Thyroid gland (tissue), 4 donors: ENCODE results near the gene SELENOI. TPM values are rescaled to one million over a fixed set of nuclear protein-coding genes. Genes with fewer than 3 reads are reported as not detected.
"Not testable (repeated sequence)": the region's sequence is repeated elsewhere in the genome, so short reads cannot be mapped to it uniquely, and the experiment has no call there.

Experiments
- DNase-seq, 2 donors: peaks; one replicate each; pipeline ENCODE4 v3.0.0-alpha.2; 2019
- H3K27ac ChIP-seq, 3 donors: fragments of 200-600 bp; sonication (generic); 1 replicate in 2 of 3; 2 replicates in 1 of 3; pipeline ENCODE4 v1.5.1; 2016 to 2019; ENCODE audit warnings: mild to moderate bottlenecking in 1 of 3, moderate library complexity in 1 of 3
- H3K27me3 ChIP-seq: fragments of 200-600 bp; sonication (generic); one replicate; pipeline ENCODE4 v1.5.1; 2019
- H3K36me3 ChIP-seq, 2 donors: fragments of 200-600 bp; sonication (generic); one replicate each; pipeline ENCODE4 v1.5.1; 2016 to 2019
- H3K4me1 ChIP-seq, 2 donors: fragments of 200-600 bp; sonication (generic); one replicate each; pipeline ENCODE4 v1.5.1; 2017 to 2019
- H3K4me3 ChIP-seq, 3 donors: fragments of 200-600 bp; sonication (generic); replicated peaks in 1 of 3; 1 replicate in 2 of 3; 2 replicates in 1 of 3; pipeline ENCODE4 v1.5.1; 2016; ENCODE audit warnings: mild to moderate bottlenecking in 1 of 3
- H3K9me3 ChIP-seq: fragments of 200-600 bp; sonication (generic); one replicate; pipeline ENCODE4 v1.5.1; 2017
- CTCF ChIP-seq, 6 experiments: fragments of 200-600 bp in 3 of 6; fragments of 450-650 bp in 3 of 6; sonication (generic) in 3 of 6; IDR thresholded peaks; one replicate each; pipeline ENCODE4 v1.5.1; 2016 to 2019; ENCODE audit warnings: antibody characterized with exemption in 6 of 6, mild to moderate bottlenecking in 2 of 6, inconsistent platforms in 1 of 6, moderate library complexity in 1 of 6
- POLR2A ChIP-seq, 2 donors: fragments of 450-650 bp; IDR thresholded peaks; one replicate each; pipeline ENCODE4 v1.6.1; 2017; ENCODE audit warnings: antibody characterized with exemption in 2 of 2, mild to moderate bottlenecking in 2 of 2, moderate library complexity in 1 of 2
- WGBS, 2 donors: methylation state at CpG; one replicate each; pipeline ENCODE4 v1.1.5; 2017; 5-methylcytosine and 5-hydroxymethylcytosine counted together
- intact Hi-C: fragments of 100-400 bp; cut with DNase I; formaldehyde crosslinking; loops from one replicate; pipeline ENCODE4 v1.15.1; 2023
- total RNA-seq, 4 donors: library from RNA; depleted of rRNA; stranded (reverse); fragments of >200 nt; gene quantifications; one replicate each; pipeline ENCODE4 v1.2.3, GENCODE V29; 2016

The SELENOI gene
- total RNA-seq, 4 donors from 2014 or later = 16.7 to 31.2 (median 21.8) TPM

DNA sequence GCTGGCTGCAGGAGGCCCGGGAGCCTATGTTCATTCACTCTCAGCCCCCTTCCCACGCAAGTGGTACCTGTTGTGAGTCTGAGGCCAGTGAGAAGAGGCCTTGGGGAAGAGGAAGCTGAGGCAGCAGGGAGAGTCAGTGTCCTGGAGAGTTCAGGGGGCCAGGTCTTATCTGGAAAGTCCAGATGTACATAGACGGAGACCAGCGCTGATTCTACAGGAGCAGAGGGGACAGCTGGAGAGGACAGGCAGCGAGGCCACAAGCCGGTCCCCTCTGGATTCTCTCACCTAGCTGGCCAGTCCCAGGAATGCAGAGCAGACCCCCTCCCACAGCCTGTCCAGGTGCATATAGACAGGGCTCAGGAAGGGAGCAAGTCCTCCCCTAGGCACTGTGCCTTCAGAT lies 29.1 kb upstream of the SELENOI start:
- Histone ChIP-seq H3K36me3 (no peaks in the 10 kb centered on the region), H3K27ac (no peak overlapping the region), H3K9me3 (no peaks in the 10 kb centered on the region), H3K4me3 (no peak overlapping the region), H3K4me1 (no peaks in the 10 kb centered on the region), H3K27me3 (no peaks in the 10 kb centered on the region)
- 85 to 100% methylated on average over 5 to 6 of the region's 6 CpGs for WGBS, 2 donors
- TF ChIP-seq POLR2A (IDR thresholded peaks at IDR 0.05) (no peak), CTCF (IDR thresholded peaks at IDR 0.05) (no peak)
- intact Hi-C loops = no loop called here
- DNase-seq = no peak

DNA sequence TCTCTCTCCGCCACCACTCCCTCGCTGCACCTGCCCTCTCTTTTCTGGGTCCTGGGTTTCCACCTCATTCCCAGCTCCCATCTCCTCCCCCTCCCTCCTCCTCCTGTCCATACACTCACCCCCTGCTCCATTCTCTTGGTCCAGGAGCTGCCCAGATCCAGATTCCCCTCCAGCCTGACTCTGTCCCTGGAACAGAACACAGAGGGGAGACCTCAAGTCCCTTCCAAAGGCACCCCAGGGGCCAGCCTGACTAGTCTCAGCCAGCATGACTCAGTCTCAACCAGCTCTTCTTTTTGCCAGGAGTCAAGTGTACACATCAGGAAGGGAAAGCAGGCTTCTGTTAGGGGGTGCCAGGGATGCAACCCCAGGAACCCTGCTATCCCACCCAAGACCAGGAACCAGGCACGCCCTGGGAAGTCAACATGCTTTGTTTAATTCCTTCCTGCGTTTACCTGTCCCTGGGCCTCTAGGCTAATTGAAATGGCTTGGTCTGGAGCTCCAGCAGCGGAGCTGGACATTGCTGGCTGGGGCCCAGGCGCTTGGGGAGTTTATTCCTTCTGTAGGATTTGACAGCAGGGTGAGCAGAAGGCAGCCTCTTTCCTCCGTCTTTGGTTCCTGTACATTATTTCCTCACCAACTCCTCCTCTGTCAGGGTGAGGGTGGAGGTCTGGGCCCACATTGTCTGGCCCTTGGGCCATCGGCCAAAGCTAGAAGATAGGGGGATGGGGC lies 28.4 kb upstream of the SELENOI start:
- intact Hi-C loops = no loop called here
- WGBS, 2 donors = 84 to 86% methylated on average over 8 of the region's 8 CpGs
- TF ChIP-seq POLR2A (IDR thresholded peaks at IDR 0.05) (no peak), CTCF (IDR thresholded peaks at IDR 0.05) (no peak)
- Histone ChIP-seq H3K36me3 (no peaks in the 10 kb centered on the region), H3K9me3 (no peaks in the 10 kb centered on the region), H3K4me3 (no peak overlapping the region), H3K27me3 (no peaks in the 10 kb centered on the region), H3K4me1 (no peaks in the 10 kb centered on the region), H3K27ac (no peak overlapping the region)
- DNase-seq = no peak

DNA sequence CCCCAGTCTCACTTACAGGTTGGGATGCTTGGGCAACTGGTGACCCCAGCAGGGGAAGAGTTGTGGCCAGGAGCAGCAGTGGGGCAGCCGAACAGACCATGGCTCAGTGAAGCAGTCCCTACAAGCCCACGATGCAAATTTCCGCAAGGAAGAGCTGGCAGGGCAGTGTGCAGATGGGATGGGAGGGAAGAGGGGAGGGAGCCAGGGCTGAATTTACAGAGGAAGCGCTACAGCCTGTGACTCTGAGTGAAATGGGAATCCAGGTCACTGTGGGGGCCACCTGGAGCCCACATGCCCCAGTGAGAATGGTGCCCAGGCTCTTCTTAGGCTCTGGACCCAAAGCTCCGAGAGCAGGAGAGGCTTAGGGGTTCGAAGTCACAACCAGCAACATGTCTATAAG lies 27.0 kb upstream of the SELENOI start:
- Histone ChIP-seq H3K27me3 (no peaks in the 10 kb centered on the region), H3K4me3 (no peak overlapping the region), H3K36me3 (no peaks in the 10 kb centered on the region), H3K4me1 (no peaks in the 10 kb centered on the region), H3K27ac (no peak overlapping the region), H3K9me3 (no peaks in the 10 kb centered on the region)
- DNase-seq = no peak
- intact Hi-C loops = no loop called here
- TF ChIP-seq CTCF (IDR thresholded peaks at IDR 0.05) (no peak), POLR2A (IDR thresholded peaks at IDR 0.05) (no peak)
- WGBS, 2 donors = 64 to 75% methylated on average over 6 of the region's 6 CpGs

DNA sequence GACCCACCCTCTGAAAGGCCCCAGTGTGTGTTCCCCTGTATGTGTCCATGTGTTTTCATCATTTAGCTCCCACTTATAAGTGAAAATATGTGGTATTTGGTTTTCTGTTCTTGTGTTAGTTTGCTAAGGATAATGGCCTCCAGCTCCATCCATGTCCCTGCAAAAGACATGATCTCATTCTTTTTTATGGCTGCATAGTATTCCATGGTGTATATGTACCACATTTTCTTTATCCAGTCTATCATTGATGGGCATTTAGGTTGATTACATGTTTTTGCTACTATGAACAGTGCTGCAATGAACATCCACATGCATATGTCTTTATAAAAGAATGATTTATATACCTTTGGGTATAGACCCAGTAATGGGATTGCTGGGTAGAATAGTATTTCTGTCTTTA lies 21.5 kb upstream of the SELENOI start:
- not testable (repeated sequence) for H3K27me3 ChIP-seq, H3K9me3 ChIP-seq, H3K36me3 ChIP-seq, H3K4me3 ChIP-seq, DNase-seq, H3K4me1 ChIP-seq, H3K27ac ChIP-seq
- intact Hi-C loops = loop anchor here (10.0 kb wide), 1 partner anchor 150 kb away; the partner anchor contains the start of gene GAREM2

GRCh38 chr2:26324903-26325302 lies 21.0 kb upstream of the SELENOI start:
- Histone ChIP-seq H3K4me1 (no peaks in the 10 kb centered on the region), H3K27me3 (no peaks in the 10 kb centered on the region), H3K9me3 (no peaks in the 10 kb centered on the region), H3K27ac (no peak overlapping the region), H3K4me3 (no peak overlapping the region), H3K36me3 (no peaks in the 10 kb centered on the region)
- no peak for DNase-seq
- intact Hi-C loops = loop anchor here (5.0 to 10.0 kb wide), 2 partner anchors 88 to 150 kb away; partner anchors contain the start of gene GAREM2
- TF ChIP-seq CTCF (IDR thresholded peaks at IDR 0.05) (no peak), POLR2A (IDR thresholded peaks at IDR 0.05) (no peak)
- WGBS, 2 donors = 75 to 91% methylated on average over 3 of the region's 3 CpGs
